WERI-Rb-1 (cell line): ENCODE results near the gene PBX1.

Experiments used
- DNase-seq: peaks from one replicate; pipeline ENCODE4 v3.0.0-alpha.2; 2020
- H3K27ac ChIP-seq: fragments of 250-450 bp; sonication (Bioruptor Pico); 2 replicates; pipeline ENCODE4 v1.5.1; 2020; ENCODE audit warnings: mild to moderate bottlenecking, moderate library complexity
- H3K27me3 ChIP-seq: fragments of 250-450 bp; sonication (Bioruptor Pico); 2 replicates; pipeline ENCODE4 v1.5.1; 2021; ENCODE audit warnings: mild to moderate bottlenecking, low read depth, moderate library complexity; ENCODE audit not compliant: insufficient read depth, severe bottlenecking
- H3K36me3 ChIP-seq: fragments of 250-450 bp; sonication (Bioruptor Pico); 2 replicates; pipeline ENCODE4 v1.5.1; 2020; ENCODE audit warnings: mild to moderate bottlenecking, moderate library complexity
- H3K4me3 ChIP-seq: 2 replicates; pipeline ENCODE4 v1.5.1; 2011; ENCODE audit warnings: low read depth, mild to moderate bottlenecking, control low read depth, low read length
- H3K9me3 ChIP-seq: fragments of 250-450 bp; sonication (Bioruptor Pico); 2 replicates; pipeline ENCODE4 v1.5.1; 2021; ENCODE audit warnings: mild to moderate bottlenecking, moderate library complexity; ENCODE audit not compliant: severe bottlenecking
- TF ChIP-seq, protein P1 (sequence below): IDR thresholded peaks from 2 replicates; pipeline ENCODE4 v1.5.1; 2011; ENCODE audit warnings: low read depth, mild to moderate bottlenecking, control low read depth, inconsistent platforms, low read length

Gene PBX1

DNA sequence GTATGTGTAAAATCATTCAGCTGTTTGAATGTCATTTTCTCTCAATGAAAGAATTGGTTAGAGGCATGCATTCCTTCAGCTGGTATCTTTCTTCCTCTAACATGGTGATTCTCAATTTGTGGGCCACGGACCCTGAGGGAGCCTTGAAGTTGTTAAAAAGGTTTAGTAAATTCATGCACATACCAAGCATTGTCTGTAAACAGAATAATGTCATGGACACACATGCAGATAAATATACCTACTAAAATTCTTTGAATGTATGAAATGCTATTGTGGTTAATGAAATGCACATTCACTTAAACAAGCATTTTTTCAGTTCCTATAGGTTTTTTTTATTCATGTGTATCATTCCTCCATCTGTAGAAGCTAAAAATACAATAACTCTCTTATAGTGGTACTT is 65.4 kb downstream of the PBX1 start:
- TF ChIP-seq, protein P1, sequence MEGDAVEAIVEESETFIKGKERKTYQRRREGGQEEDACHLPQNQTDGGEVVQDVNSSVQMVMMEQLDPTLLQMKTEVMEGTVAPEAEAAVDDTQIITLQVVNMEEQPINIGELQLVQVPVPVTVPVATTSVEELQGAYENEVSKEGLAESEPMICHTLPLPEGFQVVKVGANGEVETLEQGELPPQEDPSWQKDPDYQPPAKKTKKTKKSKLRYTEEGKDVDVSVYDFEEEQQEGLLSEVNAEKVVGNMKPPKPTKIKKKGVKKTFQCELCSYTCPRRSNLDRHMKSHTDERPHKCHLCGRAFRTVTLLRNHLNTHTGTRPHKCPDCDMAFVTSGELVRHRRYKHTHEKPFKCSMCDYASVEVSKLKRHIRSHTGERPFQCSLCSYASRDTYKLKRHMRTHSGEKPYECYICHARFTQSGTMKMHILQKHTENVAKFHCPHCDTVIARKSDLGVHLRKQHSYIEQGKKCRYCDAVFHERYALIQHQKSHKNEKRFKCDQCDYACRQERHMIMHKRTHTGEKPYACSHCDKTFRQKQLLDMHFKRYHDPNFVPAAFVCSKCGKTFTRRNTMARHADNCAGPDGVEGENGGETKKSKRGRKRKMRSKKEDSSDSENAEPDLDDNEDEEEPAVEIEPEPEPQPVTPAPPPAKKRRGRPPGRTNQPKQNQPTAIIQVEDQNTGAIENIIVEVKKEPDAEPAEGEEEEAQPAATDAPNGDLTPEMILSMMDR: no peak

DNA sequence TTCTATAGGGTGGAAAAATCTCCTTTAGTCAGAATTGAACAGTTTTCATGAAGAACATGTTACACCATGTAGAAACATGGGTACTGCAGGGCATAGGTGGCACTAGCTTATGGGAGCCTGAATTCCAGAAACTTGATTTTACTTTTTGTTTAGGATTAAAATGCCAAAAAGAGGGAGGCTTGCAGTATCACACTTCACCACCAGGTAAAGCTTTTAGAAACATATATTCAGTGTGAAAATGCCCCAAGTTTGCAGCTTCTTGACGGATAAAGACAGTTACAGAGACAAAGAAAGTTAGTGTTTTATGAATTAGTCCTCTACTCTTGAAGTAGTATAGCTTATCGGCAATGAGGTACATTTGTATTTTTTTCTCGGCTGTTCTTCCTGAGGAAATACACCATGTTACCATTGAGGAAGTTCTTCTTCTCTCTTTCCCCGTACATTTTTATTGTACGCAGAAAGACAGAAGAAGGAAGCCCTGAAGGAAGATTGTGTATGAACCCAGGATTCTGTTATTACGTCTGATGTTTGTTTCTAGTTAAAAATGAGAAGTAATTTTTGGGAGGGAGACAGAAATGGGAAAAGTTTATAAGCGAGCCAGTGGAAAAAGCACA is 66.1 kb downstream of the PBX1 start:
- DNase-seq: no peak
- Histone ChIP-seq H3K27me3 (no peaks in the 10 kb centered on the region), H3K9me3 (no peaks in the 10 kb centered on the region), H3K4me3 (no peak overlapping the region), H3K27ac (no peak overlapping the region), H3K36me3 (no peaks in the 10 kb centered on the region)
- TF ChIP-seq, protein P1: no peak

More for the DNA sequence above, 65.4 kb downstream of the PBX1 start:
- H3K27me3 ChIP-seq: no peaks in the 10 kb centered on the region
- DNase-seq: no peak
- no peaks in the 10 kb centered on the region for H3K36me3 ChIP-seq
- no peak overlapping the region for H3K4me3 ChIP-seq
- H3K9me3 ChIP-seq: no peaks in the 10 kb centered on the region
- no peak overlapping the region for H3K27ac ChIP-seq

DNA sequence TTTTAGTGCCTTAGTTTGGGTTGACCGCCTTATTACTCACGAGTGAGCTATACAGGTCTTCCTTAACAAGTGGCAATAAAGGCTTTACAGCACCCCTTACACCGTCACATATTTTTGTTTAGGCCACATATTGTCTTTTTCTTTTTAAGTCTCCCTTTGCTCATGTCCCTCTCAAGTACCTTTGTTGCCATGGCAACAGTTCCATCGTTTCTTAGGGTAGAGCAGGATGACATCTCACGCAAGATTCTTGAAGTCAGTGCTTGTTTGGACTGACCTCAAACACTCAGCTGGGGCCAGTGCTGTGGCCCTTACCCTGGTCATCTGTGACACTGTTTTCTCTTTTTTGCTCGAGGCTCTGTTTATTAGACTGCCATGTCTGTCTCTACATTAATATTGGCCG is 69.8 kb downstream of the PBX1 start:
- Histone ChIP-seq H3K9me3 (no peaks in the 10 kb centered on the region), H3K4me3 (no peak overlapping the region), H3K27ac (no peak overlapping the region), H3K27me3 (no peaks in the 10 kb centered on the region), H3K36me3 (no peaks in the 10 kb centered on the region)
- TF ChIP-seq, protein P1: no peak
- DNase-seq: no peak

DNA sequence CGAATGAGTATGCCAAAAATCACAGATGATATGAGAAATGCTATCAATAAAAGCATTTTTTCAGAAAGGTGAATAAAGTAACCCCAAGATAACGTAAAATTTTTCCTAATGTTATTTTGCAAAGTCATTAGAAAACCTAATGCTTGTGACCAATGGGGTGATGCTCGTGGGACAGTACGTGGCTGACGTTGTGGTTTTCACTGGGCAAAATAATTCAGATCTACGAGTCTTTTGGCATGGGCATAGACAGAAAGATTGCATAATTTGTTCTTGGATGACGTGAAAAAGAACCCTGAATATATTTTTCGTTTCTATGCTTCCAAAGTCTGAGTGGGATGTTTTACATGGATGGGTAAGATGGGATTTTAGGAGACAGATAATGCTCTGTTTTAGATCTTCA is 71.0 kb downstream of the PBX1 start:
- Histone ChIP-seq H3K4me3 (no peak overlapping the region), H3K36me3 (no peaks in the 10 kb centered on the region), H3K9me3 (no peaks in the 10 kb centered on the region), H3K27ac (no peak overlapping the region), H3K27me3 (no peaks in the 10 kb centered on the region)
- no peak for DNase-seq
- TF ChIP-seq, protein P1: no peak

DNA sequence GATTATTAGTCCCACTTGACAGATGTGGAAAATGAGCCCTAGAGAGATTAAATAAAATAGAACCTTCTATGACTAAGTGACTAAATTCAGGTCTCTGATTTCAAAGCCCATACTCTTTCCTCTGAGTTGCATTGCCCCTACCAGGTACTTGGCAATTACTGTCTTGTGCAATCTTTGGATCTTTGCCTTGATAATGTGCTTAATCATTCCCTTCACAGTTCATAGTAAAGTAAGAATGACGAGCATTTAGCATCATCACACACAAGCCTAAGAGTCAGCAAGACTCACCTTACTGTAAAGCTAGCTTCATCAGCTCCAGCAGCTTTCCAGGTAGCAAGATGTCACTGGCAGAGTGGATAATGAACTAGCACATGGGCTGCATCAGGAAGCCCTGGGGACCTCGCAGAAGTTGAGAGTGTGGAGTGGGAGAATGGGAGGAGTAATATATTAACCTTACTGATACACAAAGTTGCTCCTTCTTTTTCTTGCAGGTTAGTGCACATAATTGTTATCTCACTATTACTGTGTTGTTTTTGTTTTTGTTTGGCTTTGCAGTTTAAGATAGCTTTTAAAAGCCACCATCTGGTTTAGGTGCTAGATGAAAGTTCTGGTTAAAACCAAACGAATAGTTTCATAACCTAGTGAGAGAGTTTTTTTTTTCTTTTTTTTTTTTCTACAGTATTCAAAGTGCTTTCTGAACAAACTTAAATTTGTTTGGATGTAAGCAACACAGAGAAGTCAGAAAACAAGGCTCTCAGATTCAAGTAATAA is 71.8 kb downstream of the PBX1 start:
- TF ChIP-seq, protein P1: no peak
- no peaks in the 10 kb centered on the region for H3K36me3 ChIP-seq
- H3K4me3 ChIP-seq: no peak overlapping the region
- DNase-seq: no peak
- H3K27me3 ChIP-seq: no peaks in the 10 kb centered on the region
- no peak overlapping the region for H3K27ac ChIP-seq
- H3K9me3 ChIP-seq: no peaks in the 10 kb centered on the region
